Activated T-helper 17 cell treated with anti-CD3 and anti-CD28 coated beads, Interleukin-2, amount 50 U/mL, for 72 hours (primary cell): ENCODE measurements around the gene PRKD2. TPM values are rescaled to one million over a fixed set of nuclear protein-coding genes. Genes with fewer than 3 reads are reported as not detected.
A peak's percentile ranks its signal among the peaks of the same experiment; 100 is the strongest.

ENCODE experiments used
- ATAC-seq: fragments of 150-1000 bp; cut with Tn5 transposase; replicated peaks from 2 replicates; pipeline ENCODE4 v1.10.0; 2021; ENCODE audit warnings: mild to moderate bottlenecking, moderate library complexity
- H3K27ac Mint-ChIP-seq: one replicate; pipeline ENCODE4 v1.8.0; 2022; ENCODE audit warnings: mixed read lengths
- H3K27me3 Mint-ChIP-seq: one replicate; pipeline ENCODE4 v1.8.0; 2022; ENCODE audit warnings: mixed read lengths
- H3K36me3 Mint-ChIP-seq: one replicate; pipeline ENCODE4 v1.8.0; 2022; ENCODE audit warnings: low read depth, mild to moderate bottlenecking, mixed read lengths
- H3K4me1 Mint-ChIP-seq: one replicate; pipeline ENCODE4 v1.8.0; 2022; ENCODE audit warnings: mixed read lengths
- H3K4me3 Mint-ChIP-seq: one replicate; pipeline ENCODE4 v1.8.0; 2022; ENCODE audit warnings: mild to moderate bottlenecking, mixed read lengths
- H3K9me3 Mint-ChIP-seq: one replicate; pipeline ENCODE4 v1.8.0; 2022; ENCODE audit warnings: mixed read lengths
- total RNA-seq, 2 donors: library from RNA; stranded (reverse); gene quantifications; one replicate each; pipeline ENCODE4 v1.2.3, GENCODE V29; 2022

Gene PRKD2
- total RNA-seq, 2 donors from 2014 or later = 75.0 to 103 TPM

DNA sequence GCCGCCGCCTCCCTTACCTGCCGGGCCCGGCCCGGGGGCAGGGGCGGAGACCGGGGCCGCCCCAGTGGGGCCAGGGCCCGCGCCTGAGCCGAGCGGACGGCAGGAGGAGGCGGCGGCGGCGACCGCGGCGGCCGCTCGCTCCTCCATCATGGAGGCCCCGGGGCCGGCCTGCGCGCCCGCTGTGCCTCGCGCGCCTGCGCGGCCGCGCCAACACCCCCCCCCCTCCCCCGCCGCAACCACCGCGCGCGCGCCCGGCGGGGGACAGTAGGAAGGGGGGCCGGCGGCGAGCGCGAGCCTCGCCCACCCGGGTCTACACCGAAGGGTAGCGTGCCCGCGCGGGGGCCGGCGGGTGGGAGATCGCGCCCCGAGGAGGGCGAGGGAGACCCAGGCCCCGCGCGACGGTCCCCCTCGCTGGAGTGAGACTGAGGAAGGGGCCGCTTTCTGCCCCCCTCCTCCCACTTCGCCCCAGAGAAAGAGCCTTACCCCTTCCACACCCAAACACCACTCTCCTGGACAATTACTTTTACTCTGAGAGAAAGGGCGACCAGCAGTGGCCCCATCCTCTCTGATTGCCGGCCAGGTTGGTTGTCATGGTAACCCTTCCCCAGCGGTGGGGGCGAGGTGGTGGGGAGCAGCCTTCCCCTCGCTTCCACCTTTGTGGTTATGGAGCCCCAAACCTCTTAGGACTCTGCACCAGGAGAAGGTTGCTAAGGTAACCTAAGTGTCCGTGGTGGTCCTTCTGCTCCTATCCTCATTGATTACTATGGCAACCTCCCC lies 29.6 kb upstream of the PRKD2 start, which contains the start of gene STRN4:
STRN4 (minus strand) TSS at position 170 of the 777 bp plus-strand sequence; CDS start at position 150, 20 bp downstream.
- Mint-ChIP-seq H3K27ac (peak within 1 kb of the TSS; percentile 94), H3K27me3 (no peaks in the 10 kb centered on the region), H3K4me3 (peak within 1 kb of the TSS; percentile 94), H3K4me1 (peaks cover 31% of the 10 kb centered on the region), H3K36me3 (peaks cover 28% of the 10 kb centered on the region), H3K9me3 (no peaks in the 10 kb centered on the region)
- ATAC-seq = peak; percentile 75

DNA sequence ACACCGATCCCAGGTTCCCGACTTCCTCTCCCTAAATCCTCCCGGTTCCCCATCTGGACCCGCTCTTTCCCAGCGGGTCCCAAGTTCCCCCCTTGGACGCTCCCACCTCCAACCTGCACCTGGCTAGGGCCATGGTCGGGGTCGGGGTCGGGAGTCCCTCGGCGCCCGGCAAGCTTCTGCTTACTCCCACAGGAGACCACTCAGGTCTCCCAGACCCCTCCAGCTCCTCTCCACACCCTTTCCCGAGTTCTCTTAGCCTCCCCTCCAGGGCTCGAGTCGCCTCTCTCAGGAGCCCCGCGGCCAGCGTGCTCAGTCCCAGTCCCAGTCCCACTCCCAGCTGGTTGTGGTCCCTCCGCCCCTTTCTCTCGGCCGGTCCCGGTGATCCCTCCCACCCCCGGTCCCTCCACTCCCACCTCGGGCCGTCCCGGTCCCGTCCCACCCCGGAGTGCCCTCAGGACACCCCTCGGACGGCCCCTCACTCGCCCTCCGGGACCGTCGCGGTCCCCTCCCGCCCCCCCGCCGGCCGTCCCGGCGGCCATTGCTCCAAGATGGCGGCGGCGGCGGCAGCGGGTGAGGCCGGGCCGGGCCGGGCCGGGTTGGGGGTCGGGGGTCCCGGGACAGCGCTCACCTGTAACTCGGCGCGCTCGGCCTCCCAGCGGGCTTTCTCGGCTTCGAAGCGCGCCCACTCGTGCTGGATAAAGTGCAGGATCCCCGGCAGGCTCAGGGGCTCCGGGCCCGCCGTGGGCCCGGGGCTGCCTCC lies 28.8 kb upstream of the PRKD2 start, which contains the start of gene FKRP:
FKRP (plus strand) TSS at position 537 of the 760 bp plus-strand sequence. CDS start 9,394 bp downstream, outside the sequence.
- ATAC-seq = peak; percentile 69
- H3K36me3 Mint-ChIP-seq = peaks cover 32% of the 10 kb centered on the region
- H3K27me3 Mint-ChIP-seq = no peaks in the 10 kb centered on the region
- H3K4me3 Mint-ChIP-seq = peak within 1 kb of the TSS; percentile 94
- H3K9me3 Mint-ChIP-seq = no peaks in the 10 kb centered on the region
- peaks cover 32% of the 10 kb centered on the region for H3K4me1 Mint-ChIP-seq
- H3K27ac Mint-ChIP-seq = peak within 1 kb of the TSS; percentile 94

DNA sequence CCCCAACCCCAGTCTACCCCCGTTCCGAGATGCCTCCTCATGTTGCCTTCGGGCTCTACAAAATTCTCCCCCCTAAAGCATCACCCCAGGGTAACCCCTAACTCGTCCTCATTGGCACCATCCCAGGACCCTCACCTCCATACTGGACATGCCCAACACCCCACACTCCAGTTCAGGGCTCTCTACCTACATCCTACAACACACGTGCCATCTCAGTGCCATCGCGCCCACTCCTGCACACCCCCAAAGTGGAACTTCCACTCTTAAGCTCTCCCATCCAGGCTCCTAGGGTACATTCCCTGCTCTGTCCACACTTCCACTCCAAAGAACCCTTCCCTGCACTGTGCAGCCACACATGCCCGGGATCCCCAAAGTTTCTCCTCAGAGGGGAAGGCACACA lies 28.1 kb upstream of the PRKD2 start:
- no peaks in the 10 kb centered on the region for H3K9me3 Mint-ChIP-seq
- H3K4me1 Mint-ChIP-seq = peaks cover 39% of the 10 kb centered on the region
- peaks cover 39% of the 10 kb centered on the region for H3K36me3 Mint-ChIP-seq
- H3K4me3 Mint-ChIP-seq = peak overlapping the region; percentile 94
- H3K27me3 Mint-ChIP-seq = no peaks in the 10 kb centered on the region
- H3K27ac Mint-ChIP-seq = peak overlapping the region; percentile 94
- ATAC-seq = no peak

DNA sequence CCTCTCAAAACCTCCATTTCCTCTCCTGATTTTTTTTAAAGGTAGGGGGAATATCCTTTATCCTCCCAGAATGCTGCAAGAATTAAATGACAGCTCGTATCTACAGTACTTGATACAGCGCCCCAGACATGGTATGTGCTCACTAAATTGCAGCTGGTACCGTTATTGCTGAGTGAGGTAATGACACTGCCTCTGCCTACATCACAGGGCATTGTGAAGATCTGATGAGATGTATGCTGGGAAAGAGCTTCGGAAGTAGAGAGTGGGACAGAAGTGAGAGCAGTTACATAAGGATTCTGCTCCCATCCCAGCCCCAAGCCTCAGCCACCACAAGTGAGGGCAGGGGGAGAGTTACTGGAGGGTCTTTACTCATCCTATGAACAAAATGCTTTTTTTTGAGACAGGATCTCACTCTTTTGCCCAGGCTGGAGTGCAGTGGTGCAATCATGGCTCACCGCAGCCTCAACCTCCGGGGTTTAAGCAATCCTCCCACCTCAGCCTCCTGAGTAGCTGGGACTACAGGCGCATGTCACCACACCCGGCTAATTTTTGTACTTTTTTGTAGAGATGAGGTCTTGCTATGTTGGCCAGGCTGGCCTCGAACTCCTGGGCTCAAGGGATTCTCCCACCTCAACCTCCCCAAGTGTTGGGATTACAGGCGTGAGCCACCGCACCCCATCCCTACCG lies 27.2 kb upstream of the PRKD2 start:
- Mint-ChIP-seq H3K36me3 (peaks cover 47% of the 10 kb centered on the region), H3K27me3 (no peaks in the 10 kb centered on the region), H3K4me3 (peak overlapping the region; percentile 94), H3K4me1 (peaks cover 40% of the 10 kb centered on the region), H3K9me3 (no peaks in the 10 kb centered on the region), H3K27ac (peak overlapping the region; percentile 94)
- ATAC-seq = no peak

DNA sequence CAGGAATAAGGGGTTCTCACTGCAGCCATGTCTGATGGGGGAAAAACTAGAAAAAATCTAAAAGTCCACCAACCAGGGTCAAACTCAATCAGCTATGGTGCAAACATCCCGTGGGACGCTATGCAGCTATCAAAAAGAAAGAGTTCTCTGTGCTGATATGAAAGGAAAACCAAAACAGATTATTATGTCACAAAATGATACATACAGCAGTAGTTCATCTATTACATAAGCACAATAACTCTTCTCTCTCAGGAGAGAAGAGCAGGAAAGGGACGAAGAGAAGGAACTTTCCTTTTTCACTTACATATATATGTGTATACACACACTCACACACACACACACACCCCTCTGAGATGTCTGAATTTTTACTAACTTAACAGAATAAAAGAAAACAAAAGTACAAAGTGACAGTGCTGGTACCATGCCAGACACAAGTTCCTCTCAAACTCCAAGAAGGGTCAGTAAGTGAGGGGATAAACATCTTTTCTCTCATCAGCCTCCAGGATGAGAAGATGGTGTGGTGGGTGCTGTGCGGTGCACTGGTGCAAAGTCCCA lies 26.1 kb upstream of the PRKD2 start:
- H3K36me3 Mint-ChIP-seq = peaks cover 57% of the 10 kb centered on the region
- H3K27me3 Mint-ChIP-seq = no peaks in the 10 kb centered on the region
- H3K4me1 Mint-ChIP-seq = peaks cover 40% of the 10 kb centered on the region
- no peak overlapping the region for H3K27ac Mint-ChIP-seq
- H3K4me3 Mint-ChIP-seq = peak overlapping the region; percentile 8
- H3K9me3 Mint-ChIP-seq = no peaks in the 10 kb centered on the region
- ATAC-seq = no peak

DNA sequence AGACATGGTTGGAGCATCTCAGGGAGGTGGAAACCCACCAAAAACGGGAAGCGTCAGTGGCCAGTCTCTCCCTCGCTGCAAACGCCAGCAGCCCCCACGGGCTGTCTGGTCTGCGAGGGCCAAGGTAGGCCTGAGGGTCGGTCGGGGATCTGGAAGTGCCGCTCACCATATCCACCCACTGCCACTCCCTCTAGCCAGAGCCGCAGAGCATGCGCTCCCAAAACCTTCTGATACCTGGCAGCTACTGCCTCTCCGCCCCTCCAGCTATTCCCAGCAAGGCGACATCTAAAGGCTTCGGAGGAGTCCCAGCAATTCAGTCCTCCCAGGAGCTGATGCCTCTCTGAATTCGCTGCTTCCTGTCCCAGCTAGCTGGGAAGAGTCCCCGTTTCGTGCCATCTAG lies 24.5 kb upstream of the PRKD2 start:
- H3K9me3 Mint-ChIP-seq = no peaks in the 10 kb centered on the region
- ATAC-seq = no peak
- no peak overlapping the region for H3K4me3 Mint-ChIP-seq
- H3K27me3 Mint-ChIP-seq = no peaks in the 10 kb centered on the region
- H3K4me1 Mint-ChIP-seq = peaks cover 36% of the 10 kb centered on the region
- H3K27ac Mint-ChIP-seq = peak overlapping the region; percentile 51
- H3K36me3 Mint-ChIP-seq = peaks cover 73% of the 10 kb centered on the region

DNA sequence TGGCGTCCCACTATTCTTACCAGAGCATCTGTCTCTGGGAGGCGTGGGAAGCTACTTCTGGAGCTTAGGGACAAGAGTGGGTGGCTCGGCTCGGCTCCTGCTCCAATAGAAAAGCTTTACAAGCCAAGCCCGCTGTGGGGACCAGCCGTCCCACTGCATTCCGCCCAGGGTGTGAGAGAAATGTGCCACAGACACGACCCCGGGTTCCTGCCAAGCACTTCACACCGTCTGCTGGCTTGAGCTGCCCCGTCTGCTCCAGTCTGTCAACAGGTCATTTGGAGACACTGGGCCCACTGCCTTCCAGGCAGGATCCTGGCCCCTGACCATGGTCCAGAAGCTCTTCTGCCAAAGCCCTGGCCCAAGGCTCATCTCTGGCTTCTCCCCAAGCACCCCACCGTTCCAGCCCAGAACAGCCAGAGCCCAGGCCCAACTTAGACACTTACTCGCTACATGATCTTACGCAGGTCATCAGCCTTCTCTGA lies 22.4 kb upstream of the PRKD2 start:
- peaks cover 77% of the 10 kb centered on the region for H3K36me3 Mint-ChIP-seq
- peak overlapping the region; percentile 64 for H3K27ac Mint-ChIP-seq
- ATAC-seq = no peak
- peaks cover 27% of the 10 kb centered on the region for H3K4me1 Mint-ChIP-seq
- H3K9me3 Mint-ChIP-seq = no peaks in the 10 kb centered on the region
- H3K27me3 Mint-ChIP-seq = no peaks in the 10 kb centered on the region
- no peak overlapping the region for H3K4me3 Mint-ChIP-seq

DNA sequence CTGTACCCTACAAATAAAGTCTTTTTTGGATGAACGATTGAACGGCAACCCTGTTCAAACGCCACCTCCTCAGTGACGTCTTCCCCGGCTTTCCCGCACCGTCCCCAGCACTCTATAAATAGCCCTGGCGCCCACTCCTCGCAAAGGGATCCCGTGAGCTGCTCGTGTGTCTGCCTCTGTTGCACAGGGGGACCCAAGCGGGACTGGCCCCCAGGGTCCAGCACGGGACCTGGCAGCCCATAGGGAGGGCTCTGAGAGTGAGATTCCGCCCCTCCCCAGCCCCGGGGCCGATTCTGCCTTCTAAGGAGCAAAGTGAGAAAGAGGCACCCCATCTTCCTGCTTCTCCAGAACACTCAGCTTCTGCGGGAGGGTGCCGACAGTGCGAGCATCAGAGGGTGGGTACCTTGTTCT lies 20.9 kb upstream of the PRKD2 start:
- no peak overlapping the region for H3K27ac Mint-ChIP-seq
- H3K27me3 Mint-ChIP-seq = no peaks in the 10 kb centered on the region
- no peaks in the 10 kb centered on the region for H3K9me3 Mint-ChIP-seq
- ATAC-seq = no peak
- peaks cover 88% of the 10 kb centered on the region for H3K36me3 Mint-ChIP-seq
- H3K4me1 Mint-ChIP-seq = peaks cover 19% of the 10 kb centered on the region
- H3K4me3 Mint-ChIP-seq = no peak overlapping the region

DNA sequence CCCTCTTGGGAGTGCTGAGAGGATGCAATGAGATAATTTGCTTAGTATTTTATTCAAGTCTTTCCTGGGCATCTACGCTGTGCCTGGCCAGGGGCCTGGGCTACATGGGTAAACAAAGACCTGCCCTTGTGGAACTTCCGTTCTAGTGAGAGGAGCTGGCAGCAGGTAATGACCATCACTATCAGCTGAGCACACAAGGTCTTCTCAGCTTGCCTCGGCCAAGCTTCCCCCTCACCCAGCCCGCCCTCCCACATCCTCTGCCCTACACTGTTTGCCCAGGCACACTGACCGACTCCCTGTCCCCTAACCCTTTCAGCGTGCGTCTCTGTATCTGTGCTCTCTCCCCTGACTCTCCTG lies 20.4 kb upstream of the PRKD2 start:
- no peak overlapping the region for H3K27ac Mint-ChIP-seq
- no peaks in the 10 kb centered on the region for H3K9me3 Mint-ChIP-seq
- H3K4me1 Mint-ChIP-seq = peaks cover 17% of the 10 kb centered on the region
- H3K27me3 Mint-ChIP-seq = no peaks in the 10 kb centered on the region
- no peak overlapping the region for H3K4me3 Mint-ChIP-seq
- no peak for ATAC-seq
- peaks cover 88% of the 10 kb centered on the region for H3K36me3 Mint-ChIP-seq

DNA sequence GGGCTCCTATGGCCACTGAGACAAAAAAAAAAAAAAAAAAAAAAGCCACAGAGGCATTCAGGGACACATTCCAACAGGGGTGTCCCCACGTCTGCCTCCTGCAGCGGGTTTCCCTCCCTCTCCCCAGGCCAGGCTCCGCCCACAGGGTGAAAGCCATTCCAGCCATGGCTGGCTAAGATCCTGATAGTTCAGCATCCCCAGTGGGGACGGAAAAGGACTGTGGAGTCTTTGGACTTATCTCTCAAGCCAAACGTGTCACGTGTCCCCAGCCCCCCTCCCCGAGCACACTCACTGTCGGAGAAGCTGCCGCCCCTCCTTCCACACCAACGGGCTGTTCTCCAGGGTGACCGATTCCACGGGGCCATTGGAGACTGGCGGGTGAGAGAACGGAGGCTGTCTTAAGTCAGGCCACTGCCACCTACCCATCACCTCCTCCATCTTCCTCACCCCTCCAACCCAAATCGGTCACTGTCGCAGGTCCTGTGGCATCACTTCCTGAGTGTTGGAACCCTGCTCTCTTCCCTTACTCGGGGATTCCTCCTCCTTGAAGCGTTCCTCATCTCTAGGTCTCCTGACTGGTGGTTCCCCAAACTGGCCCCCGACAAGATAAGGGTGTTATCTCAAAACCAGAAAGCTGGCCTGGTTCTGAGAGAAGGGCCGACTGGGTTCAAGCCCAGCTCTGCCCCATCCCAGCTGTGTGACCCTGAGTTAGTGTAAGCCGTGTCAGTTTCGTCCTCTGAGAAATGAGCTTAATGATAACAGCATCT lies 19.8 kb upstream of the PRKD2 start:
- no peak overlapping the region for H3K4me3 Mint-ChIP-seq
- H3K9me3 Mint-ChIP-seq = no peaks in the 10 kb centered on the region
- H3K27ac Mint-ChIP-seq = no peak overlapping the region
- no peak for ATAC-seq
- peaks cover 17% of the 10 kb centered on the region for H3K4me1 Mint-ChIP-seq
- H3K36me3 Mint-ChIP-seq = peaks cover 88% of the 10 kb centered on the region
- no peaks in the 10 kb centered on the region for H3K27me3 Mint-ChIP-seq

DNA sequence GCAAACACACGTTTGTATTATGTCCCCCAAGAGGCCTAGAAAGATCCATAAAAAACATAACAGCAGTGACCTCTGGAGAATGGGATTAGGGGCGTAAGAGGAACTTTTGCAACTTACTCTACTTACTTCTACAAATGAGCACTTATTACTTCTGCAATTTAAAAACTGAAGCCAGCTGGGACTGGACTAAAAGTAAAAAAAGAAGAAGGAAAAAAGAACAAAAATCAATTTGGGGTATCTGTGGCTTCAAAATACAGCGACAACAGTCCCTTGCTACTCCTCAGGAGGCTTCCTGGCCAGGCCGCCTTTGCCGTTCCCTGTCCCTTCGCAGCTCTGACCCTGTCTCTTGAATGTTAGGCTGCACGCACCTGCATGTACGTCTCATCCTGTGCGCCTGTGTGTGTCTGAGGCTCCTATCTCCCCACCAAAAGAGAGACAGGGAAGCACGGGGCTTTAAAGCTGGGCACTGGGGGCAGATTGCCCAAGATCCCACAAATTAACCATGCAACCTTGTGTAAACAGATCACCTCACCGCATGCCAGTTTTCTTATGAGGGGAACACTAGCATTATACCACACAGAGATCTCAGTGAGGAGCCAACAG lies 16.9 kb upstream of the PRKD2 start:
- Mint-ChIP-seq H3K4me3 (no peak overlapping the region), H3K9me3 (no peaks in the 10 kb centered on the region), H3K4me1 (peaks cover 21% of the 10 kb centered on the region), H3K27me3 (no peaks in the 10 kb centered on the region), H3K36me3 (peaks cover 94% of the 10 kb centered on the region), H3K27ac (no peak overlapping the region)
- no peak for ATAC-seq

DNA sequence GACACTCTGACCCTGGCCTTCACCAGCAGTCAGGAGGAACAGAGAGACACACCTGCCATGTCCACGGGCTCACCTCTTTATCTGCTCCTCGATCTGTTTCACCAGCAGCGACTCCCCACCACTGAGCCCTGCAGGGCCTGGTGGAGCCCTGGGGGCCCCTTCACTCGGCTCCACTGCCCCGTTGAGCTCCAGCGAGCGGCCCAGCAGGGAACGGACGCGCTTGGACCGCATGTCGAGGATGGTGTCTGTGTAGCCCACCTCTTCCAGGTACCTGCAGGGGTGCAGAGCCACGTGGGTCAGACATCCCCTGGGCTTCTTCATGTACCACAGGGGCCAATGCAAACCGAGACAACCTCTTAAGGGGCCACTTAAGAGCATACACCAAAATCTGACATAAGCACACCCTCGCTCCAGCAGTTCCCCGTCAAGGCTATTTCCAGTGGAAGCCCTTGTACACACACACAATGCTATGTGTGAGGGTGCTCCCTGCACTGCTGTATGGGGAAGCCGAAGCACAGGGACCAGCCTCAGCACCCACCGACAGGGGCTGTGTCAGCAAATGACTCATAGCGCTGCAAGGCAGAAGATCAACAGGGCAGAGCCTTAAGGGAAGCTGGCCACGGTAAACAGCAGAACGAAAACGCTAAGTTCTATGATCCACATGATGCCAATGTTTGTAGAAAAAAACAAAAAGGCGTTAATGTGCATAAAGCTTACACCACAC lies 16.2 kb upstream of the PRKD2 start:
- H3K4me3 Mint-ChIP-seq = no peak overlapping the region
- no peaks in the 10 kb centered on the region for H3K27me3 Mint-ChIP-seq
- peaks cover 93% of the 10 kb centered on the region for H3K36me3 Mint-ChIP-seq
- peaks cover 24% of the 10 kb centered on the region for H3K4me1 Mint-ChIP-seq
- H3K27ac Mint-ChIP-seq = no peak overlapping the region
- no peaks in the 10 kb centered on the region for H3K9me3 Mint-ChIP-seq
- ATAC-seq = no peak
